ENCODE measurements around the gene ZMYND10.

Gene ZMYND10

DNA sequence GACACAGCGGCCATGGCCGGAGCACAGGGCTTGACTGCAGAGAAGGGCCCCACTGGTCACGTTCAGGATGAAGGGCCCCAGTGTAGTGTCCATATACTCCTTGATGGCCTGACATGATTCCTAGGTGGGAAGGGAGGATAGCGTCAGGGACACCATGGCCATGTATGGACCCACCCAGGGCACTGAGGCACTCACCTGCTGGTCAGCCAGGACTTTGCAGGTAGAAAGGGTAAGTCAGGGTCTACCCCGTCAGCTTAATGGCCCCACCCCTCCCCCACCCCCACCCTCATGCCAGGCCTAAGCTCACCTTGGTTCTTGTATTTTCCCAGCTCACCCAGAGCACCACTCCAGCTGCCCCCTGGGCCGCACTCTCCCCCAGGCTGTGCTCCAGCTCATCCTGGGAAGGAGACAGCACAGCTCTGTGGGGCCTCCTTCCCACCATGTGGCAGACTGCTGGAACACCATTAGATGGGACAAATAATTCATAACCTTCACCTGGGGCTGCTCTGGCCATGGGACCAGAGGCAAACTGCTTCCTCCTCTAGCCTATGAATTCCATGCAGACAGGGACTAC, 44.8 kb downstream of the ZMYND10 start:
- no peak for DNase-seq

GRCh38 chr3:50299929-50300680, 45.4 kb downstream of the ZMYND10 start:
- DNase-seq, result peak; percentile 86

DNA sequence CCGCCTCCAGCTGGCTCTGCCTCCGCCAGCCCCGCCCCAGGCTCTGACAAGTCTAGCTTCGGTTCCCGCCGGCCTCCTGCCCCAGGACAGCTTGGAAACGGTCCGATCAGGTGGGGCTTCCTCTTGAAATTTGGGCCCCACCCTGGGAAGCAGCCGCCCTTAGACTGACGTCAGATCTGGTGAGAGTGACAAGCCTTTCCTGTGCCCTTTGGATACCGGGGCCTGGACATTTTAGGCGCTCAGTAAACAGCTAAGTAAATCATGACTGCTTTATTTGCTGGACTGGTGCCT, 45.9 kb downstream of the ZMYND10 start:
- DNase-seq, result no peak

DNA sequence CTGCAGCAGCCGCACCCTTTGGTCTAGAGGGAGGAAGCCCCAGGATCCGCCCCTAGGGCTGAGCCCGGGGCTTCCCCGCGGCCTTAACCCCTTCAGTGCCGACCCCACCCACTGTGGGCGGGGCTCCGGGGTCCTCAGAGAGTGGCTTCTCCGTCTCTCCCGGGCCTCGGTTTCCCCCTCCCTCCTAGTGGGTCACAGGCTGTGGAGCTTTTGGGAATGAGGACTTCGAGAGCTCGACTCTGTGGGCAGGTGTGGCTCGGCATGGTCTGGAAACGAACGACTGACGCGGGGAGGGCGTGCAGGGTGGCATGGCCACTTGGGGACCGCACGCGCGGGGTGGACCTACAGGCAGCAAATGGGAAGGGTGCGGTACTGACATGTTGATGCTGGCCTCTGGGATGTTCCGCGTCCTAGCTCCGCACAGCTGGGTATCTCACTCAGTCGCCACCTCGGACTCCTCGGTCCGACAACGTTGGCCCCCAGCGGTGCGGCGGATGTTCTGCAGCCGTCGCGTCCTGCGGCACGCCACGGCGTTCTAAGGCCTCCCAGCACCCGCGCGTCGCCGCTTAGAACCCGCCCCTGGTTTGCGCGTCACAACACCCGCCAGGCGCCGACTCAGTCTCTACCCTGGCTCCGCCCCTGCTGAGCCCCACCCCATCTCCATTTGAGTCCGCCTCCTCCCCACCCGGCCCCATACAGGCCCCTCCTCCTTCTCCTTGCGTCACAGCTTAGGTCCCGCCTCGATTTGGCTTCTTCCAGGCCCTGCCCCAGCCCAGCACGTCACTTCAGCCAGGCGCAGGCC, 46.5 kb downstream of the ZMYND10 start, which contains the start of the genes HYAL3 and NAA80:
HYAL3 (minus strand) TSS at position 570 of the 802 bp plus-strand sequence. CDS start 3,803 bp downstream, outside the sequence.
NAA80 (minus strand) TSS at position 570 of the 802 bp plus-strand sequence. CDS start 1,942 bp downstream, outside the sequence.
- peak; percentile 100 for DNase-seq

- peak; percentile 83 for DNase-seq
Observed at GRCh38 chr3:50297896-50298725, 47.4 kb downstream of the ZMYND10 start.

GRCh38 chr3:50297384-50297775, 48.2 kb downstream of the ZMYND10 start:
- peak; percentile 56 for DNase-seq

- DNase-seq, result no peak
Observed at GRCh38 chr3:50296721-50297383, 48.7 kb downstream of the ZMYND10 start.

GRCh38 chr3:50295553-50296431, 49.7 kb downstream of the ZMYND10 start:
- DNase-seq, result no peak

DNA sequence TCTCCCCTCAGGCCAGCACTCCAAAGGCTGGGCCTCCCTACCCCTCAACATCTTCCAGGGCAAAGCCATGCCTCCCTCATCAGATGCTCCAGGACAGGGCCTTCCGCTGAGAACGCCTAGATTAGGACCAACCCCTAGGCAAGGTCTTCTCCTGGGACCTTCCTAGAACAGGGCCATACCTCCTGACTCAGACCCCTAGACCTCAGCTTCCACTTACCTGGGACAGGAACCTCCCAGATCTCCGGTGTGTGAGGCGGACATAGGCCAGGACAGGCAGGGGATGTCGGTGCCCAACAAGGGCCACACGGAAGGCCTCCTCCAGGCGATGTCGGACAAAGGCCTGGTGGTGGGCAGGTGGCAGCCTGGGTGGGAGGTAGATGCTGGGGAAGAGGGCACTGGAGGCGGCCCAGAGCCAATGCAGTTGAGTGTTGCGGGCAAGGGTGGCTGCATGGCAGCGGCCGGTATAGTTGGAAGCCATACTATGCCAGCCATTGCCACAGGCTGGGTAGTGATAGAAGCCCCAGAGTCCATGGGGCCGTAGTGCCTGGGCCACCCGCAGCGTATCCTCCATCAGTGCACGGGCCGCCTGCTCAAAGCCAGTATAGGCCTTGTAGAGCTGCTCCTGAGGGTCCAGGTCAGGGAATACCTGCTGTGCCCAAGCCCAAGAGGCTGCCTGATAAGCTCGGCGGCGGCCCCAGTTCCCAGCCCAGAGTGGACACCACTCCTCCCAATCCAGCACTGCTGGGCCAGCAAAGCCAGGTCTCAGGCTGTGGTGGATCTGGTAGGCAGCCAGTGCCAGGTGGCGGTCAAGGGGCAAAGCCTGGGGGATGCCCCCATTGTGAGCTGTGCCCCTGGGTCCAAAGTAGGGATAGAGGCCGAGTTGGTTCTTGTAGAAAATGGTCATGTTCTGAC, 50.8 kb downstream of the ZMYND10 start:
- no peak for DNase-seq

- no peak for DNase-seq
Observed at GRCh38 chr3:50294089-50294488, 51.4 kb downstream of the ZMYND10 start.

GRCh38 chr3:50293079-50293801, 52.3 kb downstream of the ZMYND10 start:
- DNase-seq, result no peak

DNA sequence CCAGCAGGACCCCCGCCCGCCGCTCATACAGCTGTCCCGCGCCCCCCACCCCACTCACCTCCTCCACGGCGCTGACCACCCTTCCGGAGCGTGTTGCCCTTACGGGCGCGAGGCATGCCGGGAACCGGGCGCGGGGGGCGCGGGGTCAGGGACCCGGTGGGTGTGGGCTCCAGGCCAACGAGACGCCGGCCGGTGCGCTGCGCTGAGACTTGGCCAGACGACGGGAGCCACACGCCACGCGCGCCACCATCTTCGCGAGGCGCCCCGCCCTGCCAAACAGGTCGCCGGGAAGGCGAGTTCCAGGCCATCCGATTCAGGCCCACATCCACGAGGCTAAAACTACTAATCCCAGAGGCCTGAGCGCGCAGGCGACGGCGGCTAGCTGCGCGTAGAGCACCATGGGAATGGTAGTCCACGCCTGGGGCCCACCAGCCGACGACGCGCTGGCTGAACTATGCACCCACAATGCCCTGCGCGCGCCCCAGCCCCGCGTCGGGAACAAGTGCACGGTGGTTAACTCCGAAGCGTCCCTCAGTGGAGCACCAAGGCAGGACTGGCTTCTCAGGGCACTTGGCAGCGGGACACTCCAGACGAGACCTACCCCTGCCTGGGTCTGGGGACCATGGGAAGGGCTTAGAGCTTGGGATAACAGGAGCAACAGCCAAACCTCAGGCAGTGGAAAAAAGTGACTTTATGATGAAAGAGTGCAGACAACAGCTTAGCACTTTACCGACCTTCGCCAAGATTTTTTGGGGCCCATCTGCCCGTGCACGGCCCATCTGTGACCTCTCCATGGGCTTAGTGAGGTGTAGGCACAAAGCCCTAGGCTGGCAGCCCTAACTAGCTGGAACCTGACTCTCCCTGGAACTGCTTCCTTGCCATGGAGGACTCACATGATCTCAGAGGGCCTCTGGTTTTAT, 53.1 kb downstream of the ZMYND10 start, which contains the start of gene IFRD2:
IFRD2 (minus strand) TSS at position 271 of the 920 bp plus-strand sequence; CDS start at position 116, 155 bp downstream.
- DNase-seq, result peak; percentile 99
